Measurements from ENCODE around the gene PPP1R13L. TPM values are rescaled to one million over a fixed set of nuclear protein-coding genes. Genes with fewer than 3 reads are reported as not detected.
"Not testable (repeated sequence)": the region's sequence is repeated elsewhere in the genome, so short reads cannot be mapped to it uniquely, and the experiment has no call there.

The PPP1R13L gene
- total RNA-seq, 1 donor from 2014 or later = 12.8 TPM

- Mint-ChIP-seq H3K27ac (no peak overlapping the region), H3K36me3 (ENCODE audit: low read depth) (peaks cover 69% of the 10 kb centered on the region), H3K9me3 (no peaks in the 10 kb centered on the region), H3K4me3 (ENCODE audit: low read depth) (no peak overlapping the region), H3K4me1 (ENCODE audit: low read depth) (peaks cover 4% of the 10 kb centered on the region), H3K27me3 (ENCODE audit: low read depth) (no peaks in the 10 kb centered on the region)
- DNase-seq (ENCODE audit: low spot score) = no peak
- intact Hi-C loops (cut with micrococcal nuclease) = no loop called here
Observed at GRCh38 chr19:45414468-45414867, 9.6 kb upstream of the PPP1R13L start.

GRCh38 chr19:45413497-45413896 is 8.6 kb upstream of the PPP1R13L start:
- no peak for DNase-seq (ENCODE audit: low spot score)
- Mint-ChIP-seq H3K9me3 (no peaks in the 10 kb centered on the region), H3K27ac (no peak overlapping the region), H3K36me3 (ENCODE audit: low read depth) (peaks cover 72% of the 10 kb centered on the region), H3K4me1 (ENCODE audit: low read depth) (peaks cover 7% of the 10 kb centered on the region), H3K27me3 (ENCODE audit: low read depth) (no peaks in the 10 kb centered on the region), H3K4me3 (ENCODE audit: low read depth) (no peak overlapping the region)
- intact Hi-C loops (cut with micrococcal nuclease) = no loop called here

- H3K36me3 Mint-ChIP-seq (ENCODE audit: low read depth) = peaks cover 57% of the 10 kb centered on the region
- H3K4me3 Mint-ChIP-seq (ENCODE audit: low read depth); DNase-seq (ENCODE audit: low spot score); H3K27me3 Mint-ChIP-seq (ENCODE audit: low read depth); H3K27ac Mint-ChIP-seq; H3K9me3 Mint-ChIP-seq; intact Hi-C loops (cut with micrococcal nuclease): not testable (repeated sequence)
- H3K4me1 Mint-ChIP-seq (ENCODE audit: low read depth) = peaks cover 19% of the 10 kb centered on the region
Observed at GRCh38 chr19:45410330-45410729, 5.5 kb upstream of the PPP1R13L start.

GRCh38 chr19:45409557-45409920 is 4.7 kb upstream of the PPP1R13L start:
- intact Hi-C loops (cut with micrococcal nuclease) = loop anchor here (5.0 kb wide), 1 partner anchor 317 kb away; the partner anchor contains the start of gene PPP1R37
- H3K27me3 Mint-ChIP-seq (ENCODE audit: low read depth) = no peaks in the 10 kb centered on the region
- no peak for DNase-seq (ENCODE audit: low spot score)
- H3K36me3 Mint-ChIP-seq (ENCODE audit: low read depth) = peaks cover 53% of the 10 kb centered on the region
- H3K27ac Mint-ChIP-seq = no peak overlapping the region
- H3K9me3 Mint-ChIP-seq = no peaks in the 10 kb centered on the region
- no peak overlapping the region for H3K4me3 Mint-ChIP-seq (ENCODE audit: low read depth)
- peaks cover 23% of the 10 kb centered on the region for H3K4me1 Mint-ChIP-seq (ENCODE audit: low read depth)

GRCh38 chr19:45408830-45409556 is 4.1 kb upstream of the PPP1R13L start:
- H3K9me3 Mint-ChIP-seq = no peaks in the 10 kb centered on the region
- H3K4me1 Mint-ChIP-seq (ENCODE audit: low read depth) = peaks cover 28% of the 10 kb centered on the region
- no peak overlapping the region for H3K27ac Mint-ChIP-seq
- H3K27me3 Mint-ChIP-seq (ENCODE audit: low read depth) = peaks cover 2% of the 10 kb centered on the region
- intact Hi-C loops (cut with micrococcal nuclease) = loop anchor here (5.0 kb wide), 1 partner anchor 317 kb away; the partner anchor contains the start of gene PPP1R37
- DNase-seq (ENCODE audit: low spot score) = no peak
- peaks cover 48% of the 10 kb centered on the region for H3K36me3 Mint-ChIP-seq (ENCODE audit: low read depth)
- no peak overlapping the region for H3K4me3 Mint-ChIP-seq (ENCODE audit: low read depth)

- H3K36me3 Mint-ChIP-seq (ENCODE audit: low read depth) = peaks cover 39% of the 10 kb centered on the region
- peak overlapping the region; percentile 76 for H3K4me3 Mint-ChIP-seq (ENCODE audit: low read depth)
- H3K27ac Mint-ChIP-seq = no peak overlapping the region
- intact Hi-C loops (cut with micrococcal nuclease) = loop anchor here (5.0 kb wide), 1 partner anchor 316 kb away; the partner anchor contains the start of gene PPP1R37
- no peaks in the 10 kb centered on the region for H3K9me3 Mint-ChIP-seq
- H3K27me3 Mint-ChIP-seq (ENCODE audit: low read depth) = peaks cover 9% of the 10 kb centered on the region
- no peak for DNase-seq (ENCODE audit: low spot score)
- peaks cover 33% of the 10 kb centered on the region for H3K4me1 Mint-ChIP-seq (ENCODE audit: low read depth)
Observed at GRCh38 chr19:45408121-45408520, 3.3 kb upstream of the PPP1R13L start.

- not testable (repeated sequence) for DNase-seq (ENCODE audit: low spot score); H3K27ac Mint-ChIP-seq; H3K9me3 Mint-ChIP-seq
- intact Hi-C loops (cut with micrococcal nuclease) = loop anchor here (5.0 kb wide), 1 partner anchor 315 kb away; the partner anchor contains the start of gene PPP1R37
- peaks cover 35% of the 10 kb centered on the region for H3K36me3 Mint-ChIP-seq (ENCODE audit: low read depth)
- H3K4me1 Mint-ChIP-seq (ENCODE audit: low read depth) = peaks cover 37% of the 10 kb centered on the region
- H3K4me3 Mint-ChIP-seq (ENCODE audit: low read depth) = peak overlapping the region; percentile 99
- H3K27me3 Mint-ChIP-seq (ENCODE audit: low read depth) = peaks cover 11% of the 10 kb centered on the region
Observed at GRCh38 chr19:45407585-45407984, 2.7 kb upstream of the PPP1R13L start.

- Mint-ChIP-seq H3K36me3 (ENCODE audit: low read depth) (peaks cover 30% of the 10 kb centered on the region), H3K4me3 (ENCODE audit: low read depth) (peak overlapping the region; percentile 99), H3K27ac (no peak overlapping the region), H3K27me3 (ENCODE audit: low read depth) (peaks cover 11% of the 10 kb centered on the region), H3K4me1 (ENCODE audit: low read depth) (peaks cover 37% of the 10 kb centered on the region), H3K9me3 (no peaks in the 10 kb centered on the region)
- intact Hi-C loops (cut with micrococcal nuclease) = loop anchor here (5.0 kb wide), 1 partner anchor 315 kb away; the partner anchor contains the start of gene PPP1R37
- no peak for DNase-seq (ENCODE audit: low spot score)
Observed at GRCh38 chr19:45407091-45407375, 2.2 kb upstream of the PPP1R13L start.

- Mint-ChIP-seq H3K36me3 (ENCODE audit: low read depth) (peaks cover 28% of the 10 kb centered on the region), H3K27ac (peak within 1 kb of the TSS; percentile 92), H3K27me3 (ENCODE audit: low read depth) (peaks cover 11% of the 10 kb centered on the region), H3K4me3 (ENCODE audit: low read depth) (peak within 1 kb of the TSS; percentile 99), H3K9me3 (no peaks in the 10 kb centered on the region), H3K4me1 (ENCODE audit: low read depth) (peaks cover 37% of the 10 kb centered on the region)
- peak; percentile 78 for DNase-seq (ENCODE audit: low spot score)
- intact Hi-C loops (cut with micrococcal nuclease) = loop anchor here (1.0 to 5.0 kb wide), 3 partner anchors 18 to 314 kb away; partner anchors contain the start of gene PPP1R37
Observed at GRCh38 chr19:45406226-45407090, 1.6 kb upstream of the PPP1R13L start, which contains the start of gene POLR1G. TSS of gene POLR1G (plus strand) at chr19:45406644. CDS start at chr19:45406697, 53 bp downstream.

- Mint-ChIP-seq H3K4me1 (ENCODE audit: low read depth) (peaks cover 37% of the 10 kb centered on the region), H3K27ac (peak overlapping the region; percentile 92), H3K4me3 (ENCODE audit: low read depth) (peak overlapping the region; percentile 99), H3K9me3 (no peaks in the 10 kb centered on the region), H3K36me3 (ENCODE audit: low read depth) (peaks cover 22% of the 10 kb centered on the region), H3K27me3 (ENCODE audit: low read depth) (peaks cover 11% of the 10 kb centered on the region)
- DNase-seq (ENCODE audit: low spot score) = peak; percentile 77
- intact Hi-C loops (cut with micrococcal nuclease) = loop anchor here (1.0 to 5.0 kb wide), 4 partner anchors 19 to 313 kb away; partner anchors contain the start of gene PPP1R37
Observed at GRCh38 chr19:45405435-45406225, 761 bp upstream of the PPP1R13L start.

GRCh38 chr19:45403781-45404556 is 900 bp downstream of the PPP1R13L start:
- H3K27ac Mint-ChIP-seq = no peak overlapping the region
- peaks cover 11% of the 10 kb centered on the region for H3K27me3 Mint-ChIP-seq (ENCODE audit: low read depth)
- H3K36me3 Mint-ChIP-seq (ENCODE audit: low read depth) = peaks cover 13% of the 10 kb centered on the region
- intact Hi-C loops (cut with micrococcal nuclease) = loop anchor here (2.0 kb wide), 1 partner anchor 75 kb away; no protein-coding TSS in a partner anchor
- H3K4me3 Mint-ChIP-seq (ENCODE audit: low read depth) = peak overlapping the region; percentile 99
- peak; percentile 70 for DNase-seq (ENCODE audit: low spot score)
- H3K4me1 Mint-ChIP-seq (ENCODE audit: low read depth) = peaks cover 33% of the 10 kb centered on the region
- H3K9me3 Mint-ChIP-seq = no peaks in the 10 kb centered on the region

Data from activated T-helper 2 cell treated with anti-CD3 and anti-CD28 coated beads, Interferon-gamma antibody, Interleukin-2, Interleukin-4, amounts not matched to agents 10 μg/mL and 5 μg/mL and 100 μg/mL, durations not matched to agents 14 hours and 24 hours and 36 hours (primary cell).